Stimulated activated CD8-positive, alpha-beta memory T cell treated with anti-CD3 and anti-CD28 coated beads, Interleukin-4, amount 100 ng/mL, for 24 hours (primary cell): ENCODE results near the gene BEST4.
"Not testable (repeated sequence)": the region's sequence is repeated elsewhere in the genome, so short reads cannot be mapped to it uniquely, and the experiment has no call there.

Source experiments
- DNase-seq: peaks from one replicate; pipeline ENCODE4 v3.0.0-alpha.2; 2020; ENCODE audit warnings: low read depth

BEST4 gene

GRCh38 chr1:44788120-44788860 lies at the start of gene BEST4:
BEST4 (minus strand) TSS chr1:44788170; CDS start chr1:44787705, 465 bp downstream.
- no peak for DNase-seq

DNA sequence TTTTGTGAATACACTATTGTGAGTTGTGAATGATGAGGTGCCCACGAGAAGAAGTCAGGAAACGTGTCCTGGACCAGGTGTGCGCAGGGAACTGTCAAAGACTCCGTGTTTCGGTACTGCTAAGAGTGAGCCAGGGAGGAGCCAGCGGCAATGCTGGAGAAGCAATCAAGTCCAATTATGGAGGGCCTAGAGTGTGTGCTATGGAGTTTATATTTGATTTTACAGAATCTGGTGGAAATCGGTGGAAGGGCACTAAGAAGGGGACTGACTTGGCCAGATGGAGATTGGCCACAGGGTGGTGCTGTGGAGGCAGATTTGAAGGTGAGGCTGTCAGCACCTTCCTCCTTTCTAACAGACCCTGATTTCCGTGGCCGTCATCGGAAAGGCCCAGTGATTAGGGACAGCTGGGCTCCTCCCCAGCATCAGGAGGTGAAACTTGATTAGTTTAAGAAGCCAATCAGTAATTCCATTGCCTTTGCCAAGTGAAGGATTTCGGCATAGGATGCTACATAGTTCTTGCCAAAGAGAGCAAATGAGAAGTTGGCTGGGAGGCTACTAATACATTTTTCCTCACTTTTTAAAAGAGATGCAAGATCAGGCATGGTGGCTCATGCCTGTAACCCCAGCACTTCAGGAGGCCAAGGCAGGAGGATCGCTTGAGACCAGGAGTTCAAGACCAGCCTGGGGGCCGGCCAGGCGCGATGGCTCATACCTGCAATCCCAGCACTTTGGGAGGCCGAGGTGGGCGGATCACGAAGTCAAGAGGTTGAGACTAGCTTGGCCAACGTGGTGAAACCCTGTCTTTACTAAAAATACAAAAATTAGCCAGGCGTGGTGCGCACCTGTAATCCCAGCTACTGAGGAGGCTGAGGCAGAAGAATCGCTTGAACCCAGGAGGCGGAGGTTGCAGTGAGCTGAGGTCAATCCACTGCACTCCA lies 48.0 kb upstream of the BEST4 start:
- peak; percentile 80 for DNase-seq

DNA sequence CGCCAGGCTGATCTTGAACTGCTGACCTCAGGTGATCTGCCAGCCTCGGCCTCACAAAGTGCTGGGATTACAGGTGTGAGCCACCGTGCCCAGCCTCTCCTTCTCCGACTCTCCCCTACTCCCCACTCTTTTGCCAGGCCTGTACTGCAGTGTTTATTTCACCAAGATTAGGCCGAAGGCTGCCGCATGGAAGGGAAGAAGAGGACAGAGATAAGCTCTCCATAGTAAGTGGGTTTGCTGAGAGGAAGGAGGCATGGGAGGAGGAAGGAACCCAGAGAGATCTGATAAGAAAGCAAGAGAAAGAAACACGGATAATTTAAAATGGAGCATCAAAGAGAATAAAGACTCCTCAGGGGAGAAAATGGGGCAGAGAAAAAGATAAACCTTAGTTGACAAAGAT lies 46.4 kb upstream of the BEST4 start:
- DNase-seq: no peak

DNA sequence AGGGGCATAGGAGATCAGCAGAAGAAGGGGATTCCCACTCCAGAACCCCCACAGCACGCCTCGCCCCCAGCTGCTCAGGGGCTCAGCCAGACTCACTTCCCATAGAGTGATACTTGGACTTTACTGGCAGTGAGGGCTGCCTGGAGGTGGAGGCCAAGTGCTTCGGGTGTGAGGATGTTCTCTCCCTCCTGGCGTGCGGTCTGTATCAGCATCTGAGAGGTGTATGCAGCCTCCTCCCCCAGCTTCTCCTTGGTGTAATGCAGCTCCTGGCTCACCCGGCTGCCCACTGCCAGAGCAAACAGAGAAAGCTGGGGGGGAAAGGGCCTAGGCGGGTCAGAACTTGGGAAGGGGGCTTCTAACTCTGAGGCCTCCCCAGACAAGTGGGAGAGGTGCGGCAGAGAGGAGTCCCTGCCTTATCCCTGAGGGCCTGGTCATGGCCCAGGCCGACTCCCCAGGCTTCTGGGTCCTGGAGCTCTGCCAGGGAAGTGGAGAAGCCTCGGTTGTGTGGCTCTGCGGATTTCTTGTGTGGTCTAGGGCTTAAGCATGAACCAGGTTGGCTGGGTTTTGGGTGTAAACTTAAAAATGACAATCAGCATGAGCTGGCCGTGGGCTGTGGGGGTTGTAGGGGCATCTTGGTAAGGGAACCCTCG lies 44.2 kb upstream of the BEST4 start:
- DNase-seq: no peak

DNA sequence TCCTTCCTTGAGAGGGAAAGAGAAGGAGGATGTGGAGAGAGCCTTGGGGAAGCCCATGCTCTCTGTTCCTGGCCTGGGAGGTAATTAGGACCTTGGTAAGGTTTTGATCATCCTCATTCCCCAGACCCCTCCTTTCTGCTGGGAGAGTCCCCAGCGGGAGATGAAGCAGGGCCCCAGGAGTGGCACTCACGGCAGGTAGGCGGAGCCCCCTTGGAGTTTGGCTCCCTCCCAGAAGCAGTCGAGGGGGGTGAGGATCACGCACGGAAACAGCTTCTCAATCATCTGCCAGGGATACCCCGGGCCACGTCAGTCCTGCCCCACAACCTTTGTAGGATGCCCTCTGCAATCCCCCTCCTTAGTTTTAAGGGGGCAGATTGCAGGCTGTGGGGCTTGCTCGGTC lies 43.5 kb upstream of the BEST4 start:
- no peak for DNase-seq

DNA sequence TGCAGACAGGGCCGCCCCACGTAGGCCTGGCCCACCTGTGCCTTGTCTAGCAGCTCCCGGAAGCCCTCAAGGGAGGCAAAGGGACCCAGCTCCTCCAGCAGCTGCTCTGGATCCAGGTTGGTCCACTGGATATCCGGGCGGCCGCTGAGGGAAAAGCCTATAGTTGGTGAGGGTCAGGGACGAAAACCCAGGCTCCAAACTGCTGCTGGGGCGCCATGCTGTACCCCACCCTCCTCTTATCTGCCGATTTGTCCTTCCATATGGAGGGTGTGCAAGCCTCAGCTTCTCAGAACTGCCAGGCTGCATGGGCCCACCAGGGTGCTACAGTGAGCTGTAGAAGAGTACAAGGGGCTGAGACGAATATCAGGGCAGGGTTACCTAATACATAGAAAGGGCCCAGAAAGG lies 42.9 kb upstream of the BEST4 start:
- DNase-seq: no peak

DNA sequence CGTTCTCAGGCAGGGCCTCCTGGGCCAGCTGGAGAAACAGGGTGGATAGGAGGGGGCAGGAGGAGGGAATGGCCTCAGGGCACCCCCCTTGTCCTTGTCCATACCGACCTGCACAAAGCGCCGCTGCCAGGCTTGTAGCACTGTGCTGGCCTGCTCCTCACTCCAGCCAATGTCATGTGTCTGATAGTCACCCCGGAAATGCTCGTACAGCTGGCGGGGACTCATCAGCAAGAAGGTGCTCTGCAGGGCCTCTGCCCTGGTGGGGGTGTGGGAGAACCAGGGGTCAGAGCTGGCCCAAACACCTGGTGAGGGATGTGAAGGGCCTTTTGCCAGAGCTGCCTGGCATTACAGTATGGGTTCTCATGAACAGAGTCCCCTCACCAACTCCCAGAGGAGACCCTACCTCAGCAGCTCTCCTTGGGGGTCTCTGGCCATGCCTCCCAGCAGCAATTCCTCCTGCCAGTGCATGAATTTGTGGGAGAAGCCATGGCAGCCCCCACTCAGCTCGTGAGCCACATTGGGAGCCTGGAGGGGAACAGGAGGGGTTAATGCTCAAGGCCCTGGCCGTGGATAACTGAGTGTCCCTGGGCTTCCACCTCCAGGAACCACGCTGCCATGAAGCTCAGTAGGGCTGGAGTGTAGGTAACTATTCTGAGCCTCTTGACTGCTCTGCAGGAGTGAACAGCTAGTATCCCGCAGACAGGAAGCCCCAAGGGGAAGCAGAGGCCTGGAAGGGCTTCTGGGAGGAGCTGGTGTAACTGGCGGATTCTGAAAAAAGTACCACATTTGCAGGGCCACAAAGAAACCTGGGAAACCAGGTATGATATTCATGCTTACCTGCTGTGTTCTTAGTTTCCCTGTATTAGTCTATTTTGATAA lies 41.8 kb upstream of the BEST4 start:
- no peak for DNase-seq

DNA sequence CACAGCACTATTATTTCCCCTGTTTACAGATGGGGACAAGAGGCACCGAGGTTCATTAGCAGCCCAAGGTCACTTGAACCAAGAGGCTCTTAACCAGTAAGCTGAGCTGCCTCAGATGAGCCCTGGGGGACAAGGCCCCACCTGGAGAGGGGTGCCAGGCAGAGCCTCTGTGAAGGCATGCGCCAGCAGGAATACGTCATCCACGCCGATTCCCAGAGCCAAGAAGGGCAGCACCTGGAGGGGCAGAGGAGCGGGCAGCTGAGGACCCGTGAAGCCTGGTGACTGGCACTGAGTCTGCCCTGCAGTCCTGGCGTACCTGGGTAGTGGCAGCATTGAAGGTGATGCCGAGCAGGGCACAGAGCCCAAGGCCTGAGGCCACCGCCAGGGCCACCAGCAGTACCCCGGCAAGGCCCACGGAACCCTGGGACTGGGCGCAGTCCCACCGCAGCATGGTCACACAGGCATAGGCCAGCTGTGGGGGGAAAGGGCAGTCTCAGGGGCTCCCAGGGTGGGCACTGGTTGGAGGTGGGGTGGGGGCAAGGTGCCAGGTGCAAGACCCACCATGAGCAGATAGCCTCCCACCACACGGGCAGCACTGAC lies 41.0 kb upstream of the BEST4 start:
- DNase-seq: no peak

DNA sequence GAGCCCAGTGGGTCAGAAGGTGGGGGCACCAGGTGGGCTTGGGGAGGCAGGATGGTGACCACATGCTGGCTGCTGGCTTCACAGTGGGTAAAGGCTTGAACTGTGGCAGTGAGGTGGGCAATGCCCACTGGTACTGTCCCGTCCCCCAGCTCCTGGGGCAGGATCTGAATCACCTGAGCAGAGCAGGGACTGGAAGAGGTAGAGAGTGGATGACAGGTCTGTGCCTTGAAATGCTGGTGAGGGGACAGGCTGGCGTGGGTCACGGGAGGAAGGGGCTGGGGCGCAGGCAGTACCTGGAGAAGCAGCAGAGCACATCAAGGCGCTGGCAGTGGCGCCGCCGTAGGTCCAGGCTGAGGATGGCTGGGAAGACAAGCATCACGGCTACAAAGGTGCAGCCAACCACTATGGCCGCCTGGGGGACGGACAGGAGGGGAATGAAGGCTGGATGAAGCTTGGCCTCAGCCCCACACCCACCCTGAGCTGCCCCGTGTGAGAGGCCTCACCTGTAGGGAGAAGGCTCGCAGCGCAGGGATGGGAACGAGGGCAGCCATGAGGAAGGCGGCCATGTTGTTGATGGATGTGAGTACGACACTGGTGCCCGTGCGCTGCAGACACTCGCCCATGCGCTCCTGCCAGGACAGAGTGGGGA lies 40.2 kb upstream of the BEST4 start:
- DNase-seq: no peak

GRCh38 chr1:44827197-44828002 lies 39.4 kb upstream of the BEST4 start:
- DNase-seq: no peak

DNA sequence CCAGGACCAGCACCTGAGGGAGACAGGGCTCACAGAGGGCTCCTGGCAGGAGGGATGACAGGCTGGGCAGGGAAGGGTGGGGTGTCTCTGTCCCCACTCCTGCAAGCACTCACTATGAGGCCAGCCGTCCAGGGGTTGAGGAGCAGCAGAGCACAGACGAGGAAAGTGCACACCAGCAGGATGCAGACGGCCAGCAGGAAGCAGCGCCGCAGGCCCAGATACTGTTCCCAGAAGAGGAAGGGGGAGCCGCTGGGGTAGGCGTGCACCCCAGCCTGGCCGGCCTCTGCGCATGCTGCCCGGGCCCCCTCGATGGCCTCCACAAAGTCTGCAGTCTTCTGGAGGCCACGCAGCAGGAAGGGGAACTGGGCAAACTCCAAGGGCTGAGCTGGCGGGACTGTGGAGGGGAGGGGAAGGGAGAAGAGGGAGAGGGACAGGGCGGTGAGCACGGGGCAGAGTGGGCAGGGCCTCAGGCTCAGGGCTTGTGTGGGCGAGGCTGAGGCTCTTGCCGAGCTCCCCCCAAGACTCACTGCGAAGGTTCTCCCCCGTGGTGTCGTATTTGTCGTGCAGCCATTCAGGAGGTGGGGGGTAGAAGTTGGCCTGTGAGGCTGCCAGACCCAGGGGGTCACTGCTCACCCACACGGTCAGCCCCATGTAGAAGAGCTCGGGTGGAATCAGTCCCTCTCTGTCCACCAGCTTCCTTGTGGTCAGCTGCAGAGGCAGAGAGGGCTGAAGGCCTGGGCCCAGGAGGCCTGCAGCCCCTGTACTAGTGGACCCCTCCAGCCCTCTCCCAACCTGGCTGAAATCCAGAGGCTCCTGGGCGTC lies 38.6 kb upstream of the BEST4 start:
- no peak for DNase-seq

DNA sequence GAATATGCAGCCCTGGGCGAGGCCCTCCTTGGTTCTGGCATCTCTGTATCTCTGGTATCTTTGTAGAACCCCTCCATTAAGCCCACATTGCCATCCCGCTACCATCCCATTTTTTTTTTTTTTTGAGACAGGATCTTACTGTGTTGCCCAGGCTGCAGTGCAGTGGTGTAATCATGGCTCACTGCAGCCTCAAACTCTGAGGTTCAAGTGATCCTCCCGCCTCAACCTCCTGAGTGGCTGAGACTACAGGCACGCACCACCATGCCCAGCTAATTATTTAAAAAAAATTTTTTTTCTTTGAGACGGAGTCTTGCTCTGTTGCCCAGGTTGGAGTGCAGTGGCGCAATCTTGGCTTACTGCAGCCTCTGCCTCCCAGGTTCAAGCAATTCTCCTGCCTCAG lies 36.4 kb upstream of the BEST4 start:
- not testable (repeated sequence) for DNase-seq

DNA sequence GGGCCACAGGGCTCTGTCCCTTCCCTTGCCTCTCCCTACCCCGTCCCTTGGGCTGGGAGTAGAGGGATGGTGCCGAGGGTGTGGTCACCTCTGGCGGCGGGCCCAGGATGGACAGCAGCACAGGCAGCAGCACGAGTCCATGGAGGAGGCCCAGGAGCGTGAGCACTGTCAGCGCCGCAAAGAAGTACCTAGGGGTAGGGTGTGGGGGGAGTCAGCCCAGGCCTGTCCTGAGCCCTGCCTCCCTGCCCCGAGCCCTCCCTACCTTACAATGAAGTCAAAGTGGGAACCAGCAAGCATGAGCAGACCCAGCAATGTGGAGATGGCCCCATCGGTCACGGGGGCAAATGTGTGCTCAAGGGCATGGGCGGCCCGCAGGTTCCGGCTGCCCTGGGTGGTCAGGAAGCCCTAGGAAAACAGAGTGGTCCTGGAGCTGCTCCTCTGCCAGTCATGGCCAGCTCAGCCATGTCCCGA lies 35.0 kb upstream of the BEST4 start:
- no peak for DNase-seq

GRCh38 chr1:44822131-44822701 lies 34.2 kb upstream of the BEST4 start:
- no peak for DNase-seq

- no peak for DNase-seq
Observed at GRCh38 chr1:44821240-44821715, 33.3 kb upstream of the BEST4 start.

GRCh38 chr1:44820328-44821239 lies 32.6 kb upstream of the BEST4 start:
- DNase-seq: no peak

DNA sequence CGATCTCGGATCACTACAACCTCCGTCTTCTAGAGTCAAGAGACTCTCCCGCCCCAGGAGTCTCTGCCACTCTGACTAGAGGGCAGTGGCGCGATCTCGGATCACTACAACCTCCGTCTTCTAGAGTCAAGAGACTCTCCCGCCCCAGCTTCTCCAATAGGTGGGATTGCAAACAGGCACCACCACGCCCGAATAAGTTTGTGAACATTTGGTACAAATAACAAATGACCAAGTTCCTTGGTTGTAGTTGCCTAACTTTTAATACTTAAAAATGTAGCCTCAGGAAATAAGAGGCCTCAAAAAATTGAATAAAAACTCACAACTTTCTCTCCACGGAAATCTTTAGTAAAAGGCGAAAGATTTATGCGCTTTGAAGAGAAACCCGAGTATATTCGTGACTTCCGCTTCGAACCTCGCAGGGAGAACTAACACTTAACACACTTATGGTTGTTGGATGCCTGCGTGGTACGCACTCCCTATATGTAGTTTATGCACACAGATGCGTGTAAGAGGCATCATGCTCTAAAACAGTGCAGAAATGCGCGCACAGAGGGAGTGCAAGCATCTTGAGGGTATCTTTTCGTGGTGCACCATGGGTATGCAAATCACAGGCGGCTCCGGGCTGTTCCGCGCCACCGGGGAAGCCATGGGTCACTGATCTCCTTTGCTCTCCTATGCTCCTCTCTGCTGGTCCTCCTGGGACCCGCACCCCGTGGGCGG lies 31.8 kb upstream of the BEST4 start:
- DNase-seq: peak; percentile 70
